Suprapubic skin (tissue), 4 donors: ENCODE measurements around the gene DEGS2.

Source experiments
- CTCF ChIP-seq, 2 donors: fragments of 200-600 bp in 1 of 2; fragments of 450-650 bp in 1 of 2; sonication (generic) in 1 of 2; IDR thresholded peaks; one replicate each; pipeline ENCODE4 v1.5.1; 2016 to 2019; ENCODE audit warnings: antibody characterized with exemption in 2 of 2, mild to moderate bottlenecking in 1 of 2, moderate library complexity in 1 of 2
- POLR2A ChIP-seq, 2 donors: fragments of 450-650 bp; IDR thresholded peaks; one replicate each; pipeline ENCODE4 v1.6.1; 2017; ENCODE audit warnings: antibody characterized with exemption in 2 of 2, mild to moderate bottlenecking in 2 of 2, moderate library complexity in 2 of 2
- POLR2AphosphoS5 ChIP-seq, 3 donors: sonication (generic); formaldehyde crosslinking; IDR thresholded peaks; one replicate each; pipeline ENCODE4 v1.6.1; 2017; ENCODE audit warnings: antibody characterized with exemption in 3 of 3

GRCh38 chr14:100202712-100203111, 43.3 kb upstream of the DEGS2 start:
- TF ChIP-seq POLR2AphosphoS5 (IDR thresholded peaks at IDR 0.05): no peak
- no peak for TF ChIP-seq POLR2A (IDR thresholded peaks at IDR 0.05)
- no peak for TF ChIP-seq CTCF (IDR thresholded peaks at IDR 0.05)
